HG03159 (cell line): ENCODE results near the gene ATXN1.

Source experiments
- ATAC-seq: cut with Tn5 transposase; IDR thresholded peaks from one replicate; pipeline ENCODE4 v1.9.1; 2021; ENCODE audit warnings: mild to moderate bottlenecking, moderate library complexity; ENCODE audit not compliant: unreplicated experiment

ATXN1 gene

DNA sequence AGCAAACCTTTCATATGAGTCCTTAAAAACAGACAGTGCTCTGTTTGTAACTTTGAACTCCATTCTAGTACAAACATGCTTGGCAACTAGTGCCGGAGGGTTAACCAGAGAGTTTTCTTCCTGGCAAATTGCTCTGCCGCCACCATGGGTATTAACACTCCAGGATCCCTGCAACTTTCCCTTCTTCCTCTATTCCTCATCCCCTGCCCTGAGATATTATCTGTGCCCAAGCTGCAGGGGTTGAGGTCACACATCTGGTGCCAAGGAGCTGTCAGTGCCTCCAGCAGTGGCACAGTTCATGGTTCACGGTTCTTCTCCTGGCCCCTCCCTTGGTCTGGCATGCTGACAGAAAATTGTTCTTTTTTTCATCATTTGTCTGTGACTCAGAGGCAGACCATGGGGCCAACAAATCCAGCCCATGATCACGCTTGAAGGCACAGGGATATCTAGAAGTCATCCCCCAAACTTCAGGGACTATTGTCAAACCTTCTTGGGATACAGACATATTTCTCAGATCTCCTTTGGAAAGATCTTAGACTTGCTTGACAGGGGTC is 77.5 kb downstream of the ATXN1 start:
- ATAC-seq: no peak

DNA sequence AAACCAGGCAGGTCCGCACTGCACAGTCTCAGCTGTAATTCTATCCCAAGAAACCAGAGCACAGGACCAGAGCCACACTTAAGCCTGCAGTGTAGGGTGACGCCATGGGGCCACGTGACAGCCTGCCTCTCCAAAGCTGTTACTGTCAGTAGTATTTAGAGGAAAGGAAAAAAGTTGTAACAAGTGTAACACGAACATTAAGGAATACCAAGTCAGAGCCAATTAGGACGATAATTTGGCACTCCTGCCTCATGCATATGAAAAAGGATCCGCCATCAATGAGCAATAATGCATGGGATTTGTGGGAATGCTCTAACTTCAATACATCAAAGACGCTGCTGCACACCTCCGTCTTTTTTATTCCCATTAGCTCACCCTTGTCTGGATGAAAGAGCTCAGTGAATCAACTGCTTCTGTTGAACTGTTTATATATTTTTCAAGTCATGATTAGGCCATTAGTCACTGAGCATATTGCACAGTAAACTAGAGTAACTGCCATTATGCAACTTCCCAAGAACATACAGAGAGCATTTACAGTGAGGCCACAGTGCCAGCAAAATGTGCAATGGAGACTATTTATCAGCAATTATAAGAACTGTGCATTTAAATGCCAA is 79.9 kb downstream of the ATXN1 start:
- ATAC-seq: no peak

- ATAC-seq: no peak
These were observed 82.2 kb downstream of the ATXN1 start for GRCh38 chr6:16679050-16679449.

DNA sequence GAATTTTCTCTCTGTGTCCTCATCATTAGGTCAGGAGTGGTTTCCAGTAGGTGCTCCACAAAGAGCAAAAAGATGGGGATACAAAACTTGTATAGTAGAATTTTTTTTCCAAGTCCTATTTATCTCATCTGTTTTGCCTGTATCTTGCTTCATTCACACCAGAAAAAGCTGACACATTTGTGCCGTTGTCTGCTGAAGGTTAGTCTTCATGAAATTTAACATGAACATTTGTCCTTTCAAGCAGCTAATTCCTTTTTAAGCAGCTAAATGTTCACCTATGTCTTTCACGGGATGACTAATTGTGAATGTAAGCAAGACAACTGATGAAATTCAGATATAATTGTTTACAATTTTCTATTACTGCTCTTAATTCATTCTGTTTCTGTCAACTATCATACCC is 83.8 kb downstream of the ATXN1 start:
- ATAC-seq: no peak

- ATAC-seq: no peak
These were observed 84.3 kb downstream of the ATXN1 start for GRCh38 chr6:16676978-16677377.

DNA sequence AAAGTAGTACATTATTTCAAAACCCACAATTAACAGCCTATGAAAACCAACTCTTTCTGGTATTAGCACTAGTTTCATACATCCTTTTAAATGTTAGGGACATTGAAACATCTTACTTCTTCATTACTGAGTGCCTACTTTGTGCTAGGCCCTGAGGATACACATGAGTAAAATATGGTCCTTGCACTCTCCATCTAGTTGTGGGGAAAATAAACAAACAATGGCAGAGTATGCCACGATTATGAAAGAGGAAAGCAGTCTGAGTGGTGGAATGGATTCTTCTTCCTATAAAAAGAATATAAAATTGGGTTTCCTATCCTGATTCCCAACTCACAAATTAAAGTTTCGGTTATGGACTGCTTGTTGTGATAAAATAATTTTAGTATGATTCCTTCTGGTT is 84.9 kb downstream of the ATXN1 start:
- ATAC-seq: no peak

DNA sequence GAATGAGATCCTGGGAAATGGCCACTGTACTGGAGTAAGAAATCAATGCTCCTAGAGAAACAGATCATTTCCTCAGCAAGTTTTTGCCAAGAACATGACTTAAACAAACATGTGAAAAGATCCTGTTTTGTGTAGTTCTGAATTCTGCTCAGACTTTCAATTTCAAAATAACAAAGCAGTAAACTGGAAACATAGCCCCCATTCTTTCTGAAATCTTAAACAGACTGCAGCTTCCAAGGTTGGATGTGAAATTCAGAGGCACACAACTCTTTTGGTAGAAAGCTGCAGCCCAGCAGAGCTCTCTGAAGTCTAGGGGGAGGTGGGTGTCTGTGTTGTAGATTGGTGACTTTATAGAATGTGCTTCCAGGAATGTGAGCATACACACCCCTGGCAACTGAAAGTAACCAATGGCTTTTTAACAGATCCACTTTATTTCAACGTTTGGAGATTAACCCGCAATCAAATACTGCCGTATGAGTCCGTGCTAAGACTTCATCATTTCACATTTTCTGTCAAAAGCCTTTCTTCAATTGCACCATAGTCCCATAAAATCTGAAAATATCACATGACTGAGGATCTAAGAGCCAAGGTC is 86.4 kb downstream of the ATXN1 start:
- ATAC-seq: no peak

- ATAC-seq: no peak
These were observed 88.1 kb downstream of the ATXN1 start for GRCh38 chr6:16673011-16673797.

GRCh38 chr6:16671302-16672289 is 89.7 kb downstream of the ATXN1 start:
- ATAC-seq: no peak

- ATAC-seq: peak; percentile 42
These were observed 90.6 kb downstream of the ATXN1 start for GRCh38 chr6:16670617-16671051.

DNA sequence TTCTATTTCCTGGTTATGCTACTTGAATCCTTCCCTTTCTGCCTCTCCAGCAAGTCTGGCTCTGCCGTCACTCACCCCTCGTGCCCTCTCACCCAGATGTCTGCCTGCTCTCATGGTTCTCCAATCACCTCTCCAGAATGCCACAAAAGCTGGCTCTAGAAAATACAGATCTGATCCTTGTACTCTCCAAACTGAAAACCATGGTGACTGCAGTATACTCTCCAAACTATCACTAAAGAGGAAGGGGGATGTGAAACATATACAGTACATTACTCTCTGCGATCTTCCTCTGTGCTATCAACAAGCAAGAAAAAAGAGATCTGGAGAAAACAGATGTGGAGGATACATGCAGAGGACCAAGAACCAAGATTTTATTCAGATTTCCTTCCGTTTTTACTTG is 91.1 kb downstream of the ATXN1 start:
- peak; percentile 79 for ATAC-seq

GRCh38 chr6:16669227-16669626 is 92.0 kb downstream of the ATXN1 start:
- ATAC-seq: no peak

- no peak for ATAC-seq
These were observed 93.8 kb downstream of the ATXN1 start for GRCh38 chr6:16667509-16667908.

DNA sequence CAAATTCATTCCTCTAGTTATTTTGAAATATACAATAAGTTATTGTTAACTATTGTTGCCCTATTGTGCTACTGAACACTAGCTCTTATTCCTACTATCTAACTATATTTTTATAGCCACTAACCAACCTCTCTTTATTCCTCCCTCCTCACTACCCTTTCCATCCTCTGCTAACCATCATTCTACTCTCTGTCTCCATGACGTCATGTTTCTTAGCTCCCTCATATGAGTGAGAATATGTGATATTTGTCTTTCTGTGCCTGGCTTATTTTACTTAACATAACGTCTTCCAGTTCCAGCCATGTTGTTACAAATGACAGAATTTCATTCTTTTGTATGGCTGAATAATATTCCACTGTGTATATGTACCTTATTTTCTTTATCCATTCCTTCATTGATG is 95.3 kb downstream of the ATXN1 start:
- ATAC-seq: no peak

DNA sequence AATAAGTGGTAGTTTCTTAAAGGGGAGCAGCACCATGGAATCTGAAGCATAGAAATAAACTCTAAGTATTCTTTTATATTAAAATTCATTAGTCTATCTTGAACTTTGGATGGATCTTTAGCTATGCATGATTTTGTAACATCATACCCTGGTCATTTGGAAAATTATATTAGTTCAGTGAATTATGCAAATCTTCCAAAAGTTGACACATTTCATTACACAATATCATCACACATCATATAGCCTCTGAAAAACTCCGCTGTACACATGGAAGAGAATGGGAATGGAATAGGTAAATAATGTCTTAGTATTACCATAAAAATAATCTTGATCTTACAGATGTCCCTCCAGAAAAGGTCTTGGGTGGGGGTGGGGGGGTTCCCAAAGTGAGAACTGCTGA is 96.1 kb downstream of the ATXN1 start:
- ATAC-seq: no peak

DNA sequence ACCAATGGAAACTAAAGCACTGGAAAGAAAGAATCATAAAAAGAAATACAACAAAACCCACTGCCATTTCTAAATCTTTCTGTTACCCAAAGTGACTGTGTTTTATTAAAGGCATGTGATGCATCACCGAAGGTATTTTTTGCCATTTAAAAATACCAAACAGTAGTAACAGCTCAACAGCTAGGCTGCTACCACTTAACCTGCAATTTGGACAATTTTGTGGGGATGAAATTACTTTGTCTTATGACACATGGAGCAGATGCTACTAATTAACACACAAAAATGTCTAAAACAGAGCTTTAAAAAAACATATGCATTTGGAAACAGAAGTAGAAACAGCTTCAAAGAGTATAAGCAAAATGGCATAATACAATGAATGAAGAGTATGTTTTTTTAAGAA is 97.4 kb downstream of the ATXN1 start:
- no peak for ATAC-seq

DNA sequence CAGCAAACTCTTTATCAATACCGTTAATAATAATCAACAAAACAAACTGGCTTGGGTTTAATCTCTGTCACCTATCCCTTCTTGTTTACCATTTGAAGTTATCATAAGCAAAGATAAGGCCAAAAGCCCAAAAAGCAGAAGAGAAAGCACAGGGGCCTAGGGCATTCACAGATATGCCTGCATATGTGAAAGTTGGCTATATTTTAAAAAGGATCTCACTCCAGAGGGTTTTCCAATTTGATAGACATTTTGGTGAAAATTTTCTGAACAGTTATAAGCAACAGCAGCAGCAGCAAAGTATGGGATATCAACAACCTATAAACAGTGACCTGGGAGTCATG is 101.1 kb downstream of the ATXN1 start:
- peak; percentile 37 for ATAC-seq

DNA sequence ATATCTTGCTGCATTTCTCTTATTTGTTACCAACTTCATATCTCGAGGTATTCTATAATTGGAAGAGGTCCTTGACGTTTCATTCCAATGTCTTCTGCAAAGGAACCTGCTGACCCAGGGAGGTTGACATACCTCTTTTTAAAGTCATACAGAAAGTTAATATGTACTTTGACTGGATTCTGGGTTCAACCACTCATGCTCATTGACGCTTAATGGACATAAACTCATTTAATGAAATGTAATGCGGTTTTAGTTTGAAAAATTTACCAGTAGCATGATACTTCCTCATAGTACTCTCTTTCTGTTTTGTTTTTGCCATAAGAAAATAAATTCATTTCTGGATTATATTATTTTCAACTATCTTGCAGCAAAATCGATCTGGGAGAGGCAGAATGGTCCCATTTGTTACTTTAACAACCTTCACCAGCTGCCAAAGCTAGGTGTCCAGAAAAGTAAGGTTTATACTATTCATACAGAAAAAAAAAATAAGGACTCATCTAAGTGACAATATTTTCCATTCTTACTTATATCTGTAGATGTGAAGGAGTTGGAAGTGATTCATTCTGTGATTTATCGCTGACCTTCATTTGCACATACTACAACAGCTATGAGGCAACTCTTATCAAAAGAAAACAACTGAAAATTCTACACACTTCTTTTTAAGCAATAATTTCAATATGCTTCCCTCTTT is 101.6 kb downstream of the ATXN1 start:
- ATAC-seq: peak; percentile 53

DNA sequence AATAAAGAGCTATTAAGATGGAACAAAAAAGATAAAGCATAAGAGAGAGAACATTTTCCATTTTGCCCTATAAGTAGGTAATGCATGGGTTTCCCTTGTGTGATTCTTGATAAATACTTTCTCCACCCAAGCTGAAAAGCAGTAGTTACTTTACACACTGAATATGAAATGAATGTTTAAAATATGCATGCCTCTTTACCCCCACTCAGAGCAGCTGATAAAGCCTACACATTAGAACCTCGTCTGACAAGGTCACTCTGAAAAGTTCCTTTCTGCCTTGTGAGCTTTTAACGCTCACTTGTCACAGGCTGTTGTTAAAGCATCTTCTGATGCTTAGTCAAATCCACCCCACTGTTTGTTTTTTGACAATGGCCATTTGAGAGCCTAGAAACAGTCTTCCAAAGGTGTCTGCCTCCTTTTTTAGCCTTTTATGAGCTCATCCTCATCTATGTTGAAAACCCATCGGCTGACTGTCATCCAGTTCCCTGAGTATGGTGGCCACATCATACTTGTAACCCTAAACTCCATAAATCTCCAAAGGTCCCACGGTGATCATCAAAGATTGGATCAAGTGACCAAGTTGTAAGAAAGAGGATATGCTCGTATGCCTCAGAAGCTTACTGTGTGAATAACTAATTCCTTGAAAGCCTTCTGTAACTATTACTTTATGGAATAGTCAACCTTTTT is 102.8 kb downstream of the ATXN1 start:
- ATAC-seq: no peak

- ATAC-seq: no peak
These were observed 103.5 kb downstream of the ATXN1 start for GRCh38 chr6:16657768-16658167.
